ENCODE results near the gene SFT2D1.
A peak's percentile ranks its signal among the peaks of the same experiment; 100 is the strongest.
"Not testable (repeated sequence)": the region's sequence is repeated elsewhere in the genome, so short reads cannot be mapped to it uniquely, and the experiment has no call there.

Gene SFT2D1

GRCh38 chr6:166342349-166343149, at the start of gene SFT2D1:
Gene SFT2D1, minus strand, starts transcription at chr6:166342545. Its CDS starts 64 bp downstream, at chr6:166342481.
- peak; percentile 88 for DNase-seq

DNA sequence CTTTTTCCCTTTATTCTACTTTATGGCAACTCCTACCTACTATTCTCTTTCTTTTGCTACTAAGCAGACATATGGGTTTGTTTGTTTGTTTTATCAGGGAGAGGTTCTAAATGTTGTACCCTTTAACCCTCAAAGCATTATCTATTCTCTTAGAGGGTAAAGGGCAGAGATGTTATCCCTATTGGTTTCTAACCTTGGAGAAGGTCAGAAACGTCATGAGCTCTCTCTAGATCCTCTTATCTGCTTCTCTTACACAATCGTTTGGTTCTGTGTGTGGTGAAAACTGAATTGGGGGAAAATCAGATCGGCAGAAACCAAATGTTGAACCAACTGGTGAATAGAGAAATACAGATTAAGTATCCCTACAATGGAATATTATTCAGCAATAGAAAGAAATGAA, 46.8 kb upstream of the SFT2D1 start:
- no peak for DNase-seq

DNA sequence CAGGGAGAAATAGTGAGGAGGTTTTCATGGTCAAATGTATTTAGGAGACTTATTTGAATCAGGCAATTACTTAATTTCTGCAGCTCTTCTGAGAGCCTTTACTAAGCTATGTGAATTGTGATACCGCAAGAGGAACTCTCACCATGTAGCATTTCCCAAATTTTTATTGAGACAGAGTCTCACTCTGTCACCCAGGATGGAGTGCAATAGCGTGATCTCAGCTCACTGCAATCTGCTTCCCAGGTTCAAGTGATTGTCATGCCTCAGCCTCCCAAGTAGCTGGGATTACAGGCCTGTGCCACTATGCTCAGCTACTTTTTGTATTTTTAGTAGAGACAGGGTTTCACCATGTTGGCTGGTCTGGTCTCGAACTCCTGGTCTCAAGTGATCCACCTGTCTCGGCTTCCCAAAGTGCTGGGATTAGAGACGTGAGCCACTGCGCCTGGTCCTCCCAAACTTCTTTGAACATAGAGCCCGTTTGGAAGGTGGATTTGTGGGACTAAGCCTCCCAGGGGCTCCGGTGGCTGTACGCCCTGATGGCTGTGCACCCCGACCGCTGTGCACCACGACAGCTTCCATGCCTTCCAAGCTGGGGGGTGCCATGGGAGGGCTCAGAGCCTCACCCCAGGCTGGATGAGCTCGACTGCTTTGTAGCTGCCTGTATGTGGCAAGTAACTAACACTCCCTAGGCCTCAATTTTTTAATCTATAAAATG, 46.1 kb upstream of the SFT2D1 start:
- no peak for DNase-seq

- no peak for DNase-seq
Measured at GRCh38 chr6:166387642-166388289, 45.4 kb upstream of the SFT2D1 start.

DNA sequence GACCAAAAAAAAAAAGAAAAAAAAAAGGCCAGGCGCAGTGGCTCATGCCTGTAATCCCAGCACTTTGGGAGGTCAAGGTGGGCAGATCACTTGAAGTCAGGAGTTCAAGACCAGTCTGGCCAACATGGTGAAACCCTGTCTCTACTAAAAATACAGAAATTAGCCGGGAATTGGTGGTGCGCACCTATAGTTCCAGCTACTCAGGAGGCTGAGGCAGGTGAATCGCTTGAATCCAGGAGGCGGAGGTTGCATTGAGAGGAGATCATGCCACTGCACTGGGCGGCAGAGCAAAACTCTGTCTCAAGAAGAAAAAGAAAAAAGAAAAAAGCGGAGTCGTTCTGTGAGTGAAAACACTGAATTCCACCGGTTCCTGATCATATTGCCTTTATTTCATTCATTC, 44.8 kb upstream of the SFT2D1 start:
- DNase-seq, result not testable (repeated sequence)

GRCh38 chr6:166386111-166386510, 43.8 kb upstream of the SFT2D1 start:
- DNase-seq, result no peak

DNA sequence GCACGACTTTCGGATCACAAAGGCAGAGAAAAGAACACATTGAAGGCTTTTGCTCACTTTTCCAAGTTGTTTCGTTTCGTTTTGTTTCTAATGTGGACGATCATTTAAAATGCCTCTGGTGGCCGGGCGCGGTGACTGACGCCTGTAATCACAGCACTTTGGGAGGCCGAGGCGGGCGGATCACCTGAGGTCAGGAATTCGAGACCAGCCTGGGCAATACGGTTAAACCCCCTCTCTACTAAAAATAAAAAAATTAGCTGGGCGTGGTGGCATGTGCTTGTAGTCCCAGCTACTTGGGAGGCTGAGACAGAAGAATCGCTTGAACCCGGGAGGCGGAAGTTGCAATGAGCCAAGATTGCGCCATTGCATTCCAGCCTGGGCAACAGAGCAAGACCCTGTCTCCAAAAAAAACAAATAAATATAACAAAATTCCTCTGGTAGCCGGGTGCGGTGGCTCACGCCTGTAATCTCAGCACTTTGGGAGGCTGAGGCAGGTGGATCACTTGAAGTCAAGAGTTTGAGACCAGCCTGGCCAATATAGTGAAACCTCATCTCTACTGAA, 41.5 kb upstream of the SFT2D1 start:
- not testable (repeated sequence) for DNase-seq

DNA sequence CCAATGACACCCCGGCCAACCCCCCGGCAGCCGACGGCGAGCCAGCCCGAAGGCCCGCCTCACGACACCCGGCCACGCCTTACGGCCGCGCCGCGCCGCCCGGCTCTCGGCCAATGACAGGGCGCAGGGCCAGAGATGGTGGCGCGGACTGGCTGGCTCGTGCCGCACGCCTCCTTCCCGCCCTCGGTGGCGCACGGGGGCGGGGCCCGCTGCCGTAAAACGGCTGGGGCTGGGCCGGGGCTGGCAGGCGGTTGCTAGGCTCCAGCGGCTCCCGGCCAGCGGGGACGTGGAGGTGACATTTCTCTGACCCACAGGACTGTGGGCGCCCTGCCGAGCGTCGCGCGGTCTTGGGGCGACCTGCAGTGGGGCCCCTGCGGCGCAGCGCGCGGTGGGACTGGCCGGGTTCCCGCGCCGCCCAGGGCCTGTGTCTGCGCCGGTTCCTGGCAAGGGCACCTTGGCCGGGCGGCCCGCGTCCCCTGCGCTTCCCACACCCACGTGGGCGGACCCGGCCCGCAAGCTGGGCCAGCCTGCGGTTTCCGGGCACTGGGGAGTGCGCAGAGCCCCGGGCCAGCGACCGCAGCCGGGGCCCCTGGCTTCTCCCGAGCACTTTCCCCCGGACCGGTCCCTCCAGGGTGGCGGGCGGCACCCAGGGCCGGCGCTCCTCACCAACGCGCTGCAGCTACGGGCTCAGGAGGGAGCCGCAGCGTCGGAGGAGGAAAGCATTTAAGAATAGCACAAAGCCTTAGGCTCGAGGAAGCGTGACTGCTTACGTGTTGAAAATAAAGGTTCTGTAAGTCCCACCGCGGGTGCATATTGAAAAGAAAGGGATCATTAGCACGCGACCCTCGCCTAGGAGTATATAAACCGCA, 40.8 kb upstream of the SFT2D1 start, which contains the start of gene MPC1:
MPC1 (minus strand) TSS at position 8 of the 869 bp plus-strand sequence. CDS start 64 bp downstream, outside the sequence.
- DNase-seq, result peak; percentile 98

- peak; percentile 23 for DNase-seq
Measured at GRCh38 chr6:166382500-166382932, 40.2 kb upstream of the SFT2D1 start.

DNA sequence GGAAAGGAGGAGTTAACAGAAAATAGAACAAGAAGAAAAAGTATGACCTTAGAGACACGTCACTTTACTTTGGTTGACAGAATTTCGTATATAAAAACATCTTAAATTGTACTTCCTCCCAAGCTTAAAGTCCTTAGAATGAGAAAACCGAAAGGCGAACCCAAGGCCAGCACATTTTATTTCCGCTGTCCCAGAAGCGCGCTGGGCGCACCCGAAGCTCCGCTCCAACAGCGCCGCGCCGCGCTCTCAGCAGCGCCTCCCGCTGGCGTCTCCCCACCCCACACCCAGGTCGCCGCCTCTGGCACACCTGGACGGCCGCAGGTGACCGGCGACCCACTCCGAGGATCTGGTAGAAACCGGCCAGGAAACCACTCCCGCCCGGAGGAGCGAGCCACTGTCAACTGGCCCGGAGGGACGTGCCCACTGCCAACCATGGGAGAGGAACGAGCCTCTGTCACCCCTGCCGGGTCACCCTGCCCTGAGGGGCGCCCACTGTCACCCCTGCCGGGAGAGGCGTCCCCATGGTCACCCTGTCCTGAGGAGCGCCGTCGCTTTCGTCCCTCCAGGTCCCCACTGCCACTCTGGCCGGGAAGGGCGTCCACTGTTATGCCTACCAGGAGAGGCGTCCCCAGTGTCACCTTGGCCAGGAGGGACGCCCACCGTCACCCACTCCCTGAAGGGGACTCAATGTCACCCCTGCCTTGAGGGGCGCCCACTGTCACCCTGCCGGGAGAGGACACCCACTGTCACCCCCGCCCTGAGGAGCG, 39.6 kb upstream of the SFT2D1 start:
- DNase-seq, result peak; percentile 93

- peak; percentile 18 for DNase-seq
Measured at GRCh38 chr6:166381381-166381732, 39.0 kb upstream of the SFT2D1 start.

GRCh38 chr6:166379800-166380199, 37.5 kb upstream of the SFT2D1 start:
- DNase-seq, result no peak

- no peak for DNase-seq
Measured at GRCh38 chr6:166379103-166379586, 36.8 kb upstream of the SFT2D1 start.

- DNase-seq, result no peak
Measured at GRCh38 chr6:166377721-166378120, 35.4 kb upstream of the SFT2D1 start.

DNA sequence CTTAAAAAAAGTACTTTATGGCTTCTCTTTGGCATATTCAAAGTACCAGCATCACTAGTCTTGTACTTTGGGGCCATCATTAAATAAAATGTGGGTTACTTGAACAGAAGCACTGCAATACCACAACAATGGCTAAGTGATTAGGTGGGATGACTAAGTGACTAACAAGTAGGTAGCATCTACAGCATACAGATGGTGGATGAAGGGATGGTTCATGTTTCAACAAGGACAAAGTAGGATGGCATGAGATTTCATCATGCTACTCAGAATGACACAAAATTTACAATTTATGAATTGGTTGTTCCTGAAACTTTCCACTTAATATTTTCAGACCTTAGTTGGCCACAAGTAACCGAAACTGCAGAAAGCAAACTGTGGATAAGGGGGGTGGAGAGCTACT, 32.7 kb upstream of the SFT2D1 start:
- no peak for DNase-seq

DNA sequence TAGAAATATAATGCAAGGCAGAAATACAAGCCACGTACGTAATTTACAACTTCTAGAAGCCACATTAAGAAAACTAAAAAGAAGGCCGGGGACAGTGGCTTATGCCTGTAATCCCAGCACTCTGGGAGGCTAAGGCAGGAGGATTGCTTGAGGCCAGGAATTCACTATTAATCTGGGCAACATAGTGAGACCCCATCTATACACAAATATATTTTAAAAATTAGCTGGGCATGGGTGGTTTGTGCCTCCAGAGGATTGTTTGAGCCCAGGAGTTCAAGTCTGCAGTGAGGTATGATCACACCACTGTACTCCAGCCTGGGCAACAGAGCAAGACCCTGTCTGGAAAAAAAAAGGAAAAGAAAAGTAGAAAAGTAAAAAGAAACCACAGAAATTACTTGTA, 28.1 kb upstream of the SFT2D1 start:
- DNase-seq, result no peak

- no peak for DNase-seq
Measured at GRCh38 chr6:166369782-166370181, 27.4 kb upstream of the SFT2D1 start.

GRCh38 chr6:166366921-166367320, 24.6 kb upstream of the SFT2D1 start:
- DNase-seq, result no peak

- no peak for DNase-seq
Measured at GRCh38 chr6:166365806-166366205, 23.5 kb upstream of the SFT2D1 start.

- no peak for DNase-seq
Measured at GRCh38 chr6:166365221-166365620, 22.9 kb upstream of the SFT2D1 start.

DNA sequence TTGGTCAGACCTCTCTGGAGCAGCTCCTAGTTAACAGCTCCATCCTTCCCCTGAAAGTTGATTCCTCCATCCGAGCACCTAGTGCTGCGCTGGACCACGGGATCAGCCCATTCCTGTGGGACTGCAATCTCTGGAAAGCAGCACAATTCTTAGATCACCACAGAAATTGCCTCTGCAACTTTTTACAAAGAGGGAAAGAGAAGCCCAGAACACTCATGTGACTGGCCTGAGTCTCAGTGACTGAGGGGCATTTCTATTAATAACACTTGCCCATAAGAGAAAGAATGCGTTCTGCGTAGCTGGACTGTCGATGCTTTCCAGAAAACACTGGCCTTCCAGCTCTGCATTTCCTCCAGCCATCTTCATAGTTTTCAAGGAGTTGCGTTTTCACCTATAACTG, 22.1 kb upstream of the SFT2D1 start:
- DNase-seq, result no peak

Measured in RPMI8226 (cell line).